ENCODE data around the gene BUD23. TPM values are rescaled to one million over a fixed set of nuclear protein-coding genes. Genes with fewer than 3 reads are reported as not detected.

Gene BUD23
- total and polyA plus RNA-seq, 11 donors = 57.4 to 150 (median 69.6) TPM

- Histone ChIP-seq H3K27ac (no peak overlapping the region), H3K9me3 (no peaks in the 10 kb centered on the region), H3K4me3 (no peak overlapping the region), H3K36me3 (peaks cover 0 to 24% (median 13%) of the 10 kb centered on the region in 9 donors), H3K27me3 (no peaks in the 10 kb centered on the region), H3K4me1 (peaks cover 0 to 6% (median 0%) of the 10 kb centered on the region in 12 donors)
- DNase-seq (no peak), ATAC-seq (no peak)
- WGBS, 4 donors = 74 to 78% (median 76%) methylated on average over 13 of the region's 13 CpGs
- TF ChIP-seq CTCF (IDR thresholded peaks at IDR 0.05) (no peak), POLR2A (IDR thresholded peaks at IDR 0.05) (no peak)
- intact Hi-C loops (cut with DNase I) = no loop called here
Observed at GRCh38 chr7:73703225-73703624, 19.8 kb downstream of the BUD23 start.

- H3K4me1 ChIP-seq = peaks cover 0 to 6% (median 0%) of the 10 kb centered on the region in 12 donors
- intact Hi-C loops (cut with DNase I) = no loop called here
- H3K27ac ChIP-seq = peak overlapping the region in 1 of 12 donors; percentile 55
- H3K4me3 ChIP-seq = peak overlapping the region in 6 of 12 donors; percentile 7 to 33 (median 20)
- 32 to 60% (median 46%) methylated on average over 20 to 45 of the region's 45 CpGs for WGBS, 4 donors
- ATAC-seq = peak in 3 of 4 donors; percentile 44 to 72 (median 51)
- H3K9me3 ChIP-seq = no peaks in the 10 kb centered on the region
- DNase-seq = peak in 2 of 5 donors; percentile 47 to 67
- H3K27me3 ChIP-seq = no peaks in the 10 kb centered on the region
- TF ChIP-seq CTCF (IDR thresholded peaks at IDR 0.05) (no peak), POLR2A (IDR thresholded peaks at IDR 0.05) (no peak)
- H3K36me3 ChIP-seq = peaks cover 0 to 16% (median 6%) of the 10 kb centered on the region in 9 donors
Observed at GRCh38 chr7:73703757-73704639, 20.6 kb downstream of the BUD23 start.

- H3K27me3 ChIP-seq = no peaks in the 10 kb centered on the region
- intact Hi-C loops (cut with DNase I) = no loop called here
- DNase-seq = peak in 1 of 5 donors; percentile 45
- H3K4me3 ChIP-seq = no peak overlapping the region
- ATAC-seq = no peak
- H3K36me3 ChIP-seq = peaks cover 0 to 7% (median 0%) of the 10 kb centered on the region in 9 donors
- 81 to 90% (median 84%) methylated on average over 16 to 23 of the region's 23 CpGs for WGBS, 4 donors
- H3K27ac ChIP-seq = peak overlapping the region in 1 of 12 donors; percentile 55
- no peak for TF ChIP-seq CTCF (IDR thresholded peaks at IDR 0.05)
- H3K9me3 ChIP-seq = no peaks in the 10 kb centered on the region
- peaks cover 0 to 6% (median 0%) of the 10 kb centered on the region in 12 donors for H3K4me1 ChIP-seq
Observed at GRCh38 chr7:73704640-73705550, 21.5 kb downstream of the BUD23 start.

Data from heart left ventricle (tissue), 16 donors.